ENCODE results near the gene MAP3K21. TPM values are rescaled to one million over a fixed set of nuclear protein-coding genes. Genes with fewer than 3 reads are reported as not detected.

MAP3K21 gene
- total RNA-seq, 1 experiment from 2014 or later = 24.2 TPM

DNA sequence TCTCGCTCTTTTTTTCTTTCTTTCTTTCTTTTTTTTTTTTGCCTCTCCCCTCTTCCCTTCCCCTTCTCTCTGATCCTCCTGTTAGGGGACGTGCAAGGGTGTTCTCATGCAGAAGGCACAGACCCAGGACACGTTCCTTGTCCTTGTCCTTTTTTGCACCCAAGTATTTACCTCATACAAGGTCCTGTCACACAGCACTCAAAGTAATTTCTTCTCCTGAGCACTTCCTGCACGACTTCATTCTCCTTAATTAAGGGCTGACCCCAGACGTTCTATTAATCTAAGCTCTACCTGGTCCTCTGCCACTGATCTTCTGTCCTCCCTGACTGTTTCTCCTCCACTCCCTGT is 31.6 kb upstream of the MAP3K21 start:
- BruUV-seq (replicated peaks) = no TSS peak
- TF ChIP-seq CTCF (IDR thresholded peaks at IDR 0.05; ENCODE audit: unreplicated experiment) = no peak
- Mint-ChIP-seq H3K36me3 (ENCODE audit: insufficient read depth, unreplicated experiment) (peaks cover 6% of the 10 kb centered on the region), H3K27ac (ENCODE audit: low read depth, unreplicated experiment) (peak overlapping the region; percentile 68), H3K27me3 (ENCODE audit: insufficient read depth, unreplicated experiment) (no peaks in the 10 kb centered on the region), H3K4me1 (ENCODE audit: insufficient read depth, unreplicated experiment) (peaks cover 28% of the 10 kb centered on the region), H3K4me3 (ENCODE audit: unreplicated experiment) (peak overlapping the region; percentile 81), H3K9me3 (ENCODE audit: unreplicated experiment) (no peaks in the 10 kb centered on the region)
- intact Hi-C loops (cut with micrococcal nuclease) = no loop called here
- DNase-seq (ENCODE audit: unreplicated experiment) = no peak
- POLR2A ChIA-PET = interaction anchor here (0.7 to 10.3 kb wide), 11 partner anchors 9 to 804 kb away, joined by 3 to 129 read pairs (median 5); partner anchors contain the start of gene MAP3K21
- CTCF ChIA-PET = interaction anchor here (0.6 to 1.9 kb wide), 4 partner anchors 9 to 674 kb away, joined by 3 to 13 read pairs (median 6); no protein-coding TSS in a partner anchor

DNA sequence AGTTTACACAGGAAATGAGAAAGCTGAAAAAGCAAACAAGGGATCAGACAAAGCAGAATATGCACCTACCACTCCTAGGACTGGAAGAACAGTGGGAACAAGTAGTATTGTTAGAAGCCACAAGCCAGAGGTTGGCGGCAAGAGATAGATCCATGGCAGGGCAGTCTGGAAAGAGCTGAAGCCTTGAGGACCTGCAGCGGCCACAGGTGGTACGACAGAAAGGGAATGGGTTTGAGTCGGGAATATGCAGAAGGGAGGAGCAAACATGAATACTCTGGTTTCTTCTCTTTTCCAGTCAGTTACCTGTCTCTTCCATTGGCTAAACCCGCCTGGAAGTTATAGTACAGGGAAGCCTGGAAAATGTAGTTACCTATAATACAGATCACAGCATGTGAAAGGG is 28.1 kb upstream of the MAP3K21 start:
- intact Hi-C loops (cut with micrococcal nuclease) = no loop called here
- DNase-seq (ENCODE audit: unreplicated experiment) = no peak
- TF ChIP-seq CTCF (IDR thresholded peaks at IDR 0.05; ENCODE audit: unreplicated experiment) = no peak

GRCh38 chr1:233300326-233300725 is 27.2 kb upstream of the MAP3K21 start:
- TF ChIP-seq CTCF (IDR thresholded peaks at IDR 0.05; ENCODE audit: unreplicated experiment) = no peak
- ChIA-PET POLR2A (interaction anchor here (0.7 to 10.3 kb wide), 4 partner anchors 10 to 63 kb away, joined by 3 to 129 read pairs (median 4); partner anchors contain the start of gene MAP3K21), CTCF (interaction anchor here (0.7 to 2.0 kb wide), 6 partner anchors 16 to 448 kb away, joined by 3 to 6 read pairs (median 3); no protein-coding TSS in a partner anchor)
- intact Hi-C loops (cut with micrococcal nuclease) = loop anchor here (5.0 kb wide), 2 partner anchors 142 to 1012 kb away; no protein-coding TSS in a partner anchor
- H3K4me3 Mint-ChIP-seq (ENCODE audit: unreplicated experiment) = no peak overlapping the region
- no TSS peak for BruUV-seq (replicated peaks)
- peaks cover 13% of the 10 kb centered on the region for H3K4me1 Mint-ChIP-seq (ENCODE audit: insufficient read depth, unreplicated experiment)
- peaks cover 1% of the 10 kb centered on the region for H3K9me3 Mint-ChIP-seq (ENCODE audit: unreplicated experiment)
- no peaks in the 10 kb centered on the region for H3K36me3 Mint-ChIP-seq (ENCODE audit: insufficient read depth, unreplicated experiment)
- DNase-seq (ENCODE audit: unreplicated experiment) = no peak
- no peak overlapping the region for H3K27ac Mint-ChIP-seq (ENCODE audit: low read depth, unreplicated experiment)
- H3K27me3 Mint-ChIP-seq (ENCODE audit: insufficient read depth, unreplicated experiment) = no peaks in the 10 kb centered on the region

More for the DNA sequence above, 28.1 kb upstream of the MAP3K21 start:
- no peaks in the 10 kb centered on the region for H3K9me3 Mint-ChIP-seq (ENCODE audit: unreplicated experiment)
- H3K4me1 Mint-ChIP-seq (ENCODE audit: insufficient read depth, unreplicated experiment) = peaks cover 13% of the 10 kb centered on the region
- no TSS peak for BruUV-seq (replicated peaks)
- H3K36me3 Mint-ChIP-seq (ENCODE audit: insufficient read depth, unreplicated experiment) = no peaks in the 10 kb centered on the region
- no peak overlapping the region for H3K4me3 Mint-ChIP-seq (ENCODE audit: unreplicated experiment)
- H3K27ac Mint-ChIP-seq (ENCODE audit: low read depth, unreplicated experiment) = no peak overlapping the region
- no peaks in the 10 kb centered on the region for H3K27me3 Mint-ChIP-seq (ENCODE audit: insufficient read depth, unreplicated experiment)
- CTCF ChIA-PET = interaction anchor here (0.9 to 1.2 kb wide), 2 partner anchors 87 to 141 kb away, joined by 3 read pairs; no protein-coding TSS in a partner anchor
- POLR2A ChIA-PET = interaction anchor here (0.8 to 10.3 kb wide), 2 partner anchors 20 to 30 kb away, joined by 3 to 129 read pairs; partner anchors contain the start of gene MAP3K21

DNA sequence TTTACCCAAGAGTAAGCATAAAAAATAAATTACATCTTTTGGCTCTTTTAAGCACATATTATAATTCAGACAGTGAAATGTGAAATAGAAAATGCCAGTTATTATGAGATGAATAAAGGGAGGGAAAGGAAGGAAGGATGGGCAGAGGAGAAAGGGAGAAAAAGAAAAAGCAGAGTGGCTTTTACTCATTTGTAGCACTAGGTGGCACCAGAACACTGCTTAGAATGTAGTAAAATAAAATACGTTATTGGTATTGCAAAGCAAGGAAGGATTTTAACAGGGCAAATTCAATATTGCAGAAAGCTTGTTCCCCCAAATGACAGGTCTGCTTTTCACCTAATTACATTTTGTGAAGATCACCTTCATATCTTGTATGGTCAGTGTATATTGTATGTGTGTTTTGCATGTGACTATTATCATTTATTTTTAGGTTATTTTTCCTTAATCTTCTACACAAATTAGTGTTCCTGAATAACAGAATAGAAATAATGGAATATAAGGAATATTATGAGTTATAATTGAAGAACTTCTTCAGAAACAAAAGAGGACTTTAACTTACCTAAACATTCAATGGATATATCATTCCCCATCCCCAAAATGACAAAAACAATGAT is 22.9 kb upstream of the MAP3K21 start:
- Mint-ChIP-seq H3K27me3 (ENCODE audit: insufficient read depth, unreplicated experiment) (no peaks in the 10 kb centered on the region), H3K4me3 (ENCODE audit: unreplicated experiment) (no peak overlapping the region), H3K4me1 (ENCODE audit: insufficient read depth, unreplicated experiment) (no peaks in the 10 kb centered on the region), H3K9me3 (ENCODE audit: unreplicated experiment) (peaks cover 10% of the 10 kb centered on the region), H3K27ac (ENCODE audit: low read depth, unreplicated experiment) (no peak overlapping the region), H3K36me3 (ENCODE audit: insufficient read depth, unreplicated experiment) (no peaks in the 10 kb centered on the region)
- ChIA-PET CTCF (interaction anchor here (0.6 to 5.3 kb wide), 45 partner anchors 8 to 1256 kb away, joined by 3 to 62 read pairs (median 4); partner anchors contain the start of genes MAP3K21 and PCNX2), POLR2A (interaction anchor here (0.7 to 5.7 kb wide), 11 partner anchors 9 to 1658 kb away, joined by 3 to 34 read pairs (median 4); partner anchors contain the start of gene PCNX2)
- intact Hi-C loops (cut with micrococcal nuclease) = loop anchor here (1.0 to 5.0 kb wide), 7 partner anchors 60 to 1008 kb away; no protein-coding TSS in a partner anchor
- no TSS peak for BruUV-seq (replicated peaks)
- peak; percentile 63 for DNase-seq (ENCODE audit: unreplicated experiment)
- peak; percentile 98 for TF ChIP-seq CTCF (IDR thresholded peaks at IDR 0.05; ENCODE audit: unreplicated experiment)

All from MCF 10A (cell line).